ENCODE measurements around the gene FIGN. TPM values are rescaled to one million over a fixed set of nuclear protein-coding genes. Genes with fewer than 3 reads are reported as not detected.

FIGN gene
- total and polyA plus RNA-seq, 2 of the 8 experiments (the other 6 are each of a cell fraction or from before 2014, with no cell fraction given): 5.0 to 22.8 TPM

DNA sequence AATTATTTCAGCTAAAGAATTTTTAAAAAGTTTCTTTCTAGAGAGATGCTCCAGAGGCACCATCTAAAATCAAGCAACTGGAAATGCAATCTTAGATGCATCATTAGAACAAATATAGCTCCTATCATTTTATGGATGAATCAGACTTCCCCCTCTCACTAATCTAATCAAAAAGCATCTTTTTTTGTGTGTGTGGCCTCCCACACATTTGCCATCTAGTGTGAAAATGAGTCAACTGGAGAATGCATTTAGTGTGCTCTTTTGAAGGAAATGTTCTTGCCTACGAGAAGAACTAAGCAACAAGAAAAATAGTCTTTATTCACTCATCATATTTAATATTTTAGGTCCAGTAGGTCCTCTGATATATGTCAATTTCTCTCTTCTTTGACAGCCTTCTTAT lies 39.5 kb upstream of the FIGN start:
- Histone ChIP-seq H3K4me3 (ENCODE audit: extremely low read depth in 1 of 4, insufficient read depth in 2 of 4, low read depth in 3 of 4, low read length in 4 of 4) (no peak overlapping the region), H3K79me1 (ENCODE audit: low read depth, low read length) (no peaks in the 10 kb centered on the region), H3K56ac (replicated peaks; ENCODE audit: insufficient read length, low read depth, low read length) (no peak overlapping the region), H3K4ac (replicated peaks; ENCODE audit: insufficient read length, low read depth, low read length) (no peak overlapping the region), H2BK12ac (ENCODE audit: low read depth, low read length) (no peak overlapping the region), H3K4me1 (replicated peaks in 1 of 4; ENCODE audit: control insufficient read depth in 3 of 4, insufficient read depth in 4 of 4, low read length in 3 of 4) (no peaks in the 10 kb centered on the region), H3K4me2 (ENCODE audit: insufficient read depth in 1 of 2, low read depth in 2 of 2, low read length in 2 of 2) (no peak overlapping the region), H3K36me3 (ENCODE audit: control insufficient read depth in 2 of 4, insufficient read depth in 4 of 4, low read length in 3 of 4) (no peaks in the 10 kb centered on the region), H4K5ac (ENCODE audit: insufficient read length, low read depth, low read length) (no peak overlapping the region), H2BK5ac (ENCODE audit: low read depth, low read length) (no peak overlapping the region), H3K9me3 (ENCODE audit: insufficient read depth in 2 of 2, low read depth in 1 of 2, low read length in 1 of 2) (no peaks in the 10 kb centered on the region), H2BK20ac (ENCODE audit: low read length) (no peak overlapping the region), H3K27ac (ENCODE audit: low read depth, low read length) (no peak overlapping the region), H2AK5ac (ENCODE audit: low read depth, low read length) (no peak overlapping the region), H4K20me1 (replicated peaks in 1 of 2; ENCODE audit: control insufficient read depth in 1 of 2, insufficient read depth in 2 of 2, low read length in 2 of 2) (no peaks in the 10 kb centered on the region), H2BK120ac (replicated peaks; ENCODE audit: low read depth, low read length) (no peak overlapping the region), H3K9ac (replicated peaks in 1 of 4; ENCODE audit: extremely low read depth in 1 of 4, low read depth in 3 of 4, low read length in 3 of 4) (no peak overlapping the region), H4K91ac (replicated peaks; ENCODE audit: insufficient read length, low read length) (no peak overlapping the region), H3K23ac (ENCODE audit: insufficient read length) (no peak overlapping the region), H3K18ac (ENCODE audit: extremely low read depth, low read length) (no peak overlapping the region), H3K23me2 (ENCODE audit: low read depth, low read length) (no peaks in the 10 kb centered on the region), H3K79me2 (ENCODE audit: control insufficient read depth in 1 of 2, insufficient read depth in 2 of 2, low read length in 2 of 2) (no peaks in the 10 kb centered on the region), H4K8ac (ENCODE audit: extremely low read depth, insufficient read depth, low read length) (no peak overlapping the region), H2BK15ac (ENCODE audit: low read length) (no peak overlapping the region), H3K14ac (ENCODE audit: insufficient read length) (no peak overlapping the region), H2AFZ (ENCODE audit: low read length) (no peak overlapping the region), H3K27me3 (replicated peaks in 1 of 4; ENCODE audit: control insufficient read depth in 3 of 4, extremely low read depth in 1 of 4, insufficient read depth in 3 of 4, low read length in 3 of 4) (no peaks in the 10 kb centered on the region)
- TF ChIP-seq SIN3A (conservative IDR thresholded peaks at IDR 0.05 in 1 of 2, IDR thresholded peaks at IDR 0.05 in 1 of 2; ENCODE audit: low read depth in 1 of 2, low read length in 2 of 2): no peak
- no peak for TF ChIP-seq TAF7 (optimal IDR thresholded peaks at IDR 0.05; ENCODE audit: borderline replicate concordance, low read depth, low read length)
- TF ChIP-seq EP300 (IDR thresholded peaks at IDR 0.05; ENCODE audit: borderline replicate concordance in 1 of 2, low read depth in 2 of 2, low read length in 2 of 2): no peak
- TF ChIP-seq EGR1 (IDR thresholded peaks at IDR 0.05; ENCODE audit: borderline replicate concordance, low read depth, low read length): no peak
- no peak for TF ChIP-seq SP2 (IDR thresholded peaks at IDR 0.05; ENCODE audit: low read length)
- TF ChIP-seq CHD2 (IDR thresholded peaks at IDR 0.05; ENCODE audit: low read length): no peak
- TF ChIP-seq BCL11A (IDR thresholded peaks at IDR 0.05; ENCODE audit: low read depth in 2 of 2, low read length in 2 of 2): no peak
- no peak for TF ChIP-seq JUND (IDR thresholded peaks at IDR 0.05; ENCODE audit: low read length)
- no peak for TF ChIP-seq FOSL1 (IDR thresholded peaks at IDR 0.05; ENCODE audit: insufficient read depth, low read depth, low read length)
- TF ChIP-seq, protein P1, sequence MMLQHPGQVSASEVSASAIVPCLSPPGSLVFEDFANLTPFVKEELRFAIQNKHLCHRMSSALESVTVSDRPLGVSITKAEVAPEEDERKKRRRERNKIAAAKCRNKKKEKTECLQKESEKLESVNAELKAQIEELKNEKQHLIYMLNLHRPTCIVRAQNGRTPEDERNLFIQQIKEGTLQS (IDR thresholded peaks at IDR 0.05; ENCODE audit: insufficient read depth, low read depth, low read length): no peak
- TF ChIP-seq HDAC6 (IDR thresholded peaks at IDR 0.05; ENCODE audit: low read depth, low read length): no peak
- no peak for TF ChIP-seq BRCA1 (IDR thresholded peaks at IDR 0.05; ENCODE audit: low read depth, low read length)
- FAIRE-seq (no peak), DNase-seq (ENCODE audit: low read depth in 1 of 2, low spot score in 2 of 2) (no peak)
- CTCF ChIA-PET (ENCODE audit: partially characterized antibody): no interaction called here
- 95% methylated on average over 1 of the region's 1 CpG; no CpG with 5 or more reads in 1 of the 2 experiments for WGBS, 2 experiments (ENCODE audit: extremely low coverage in 1 of 2, insufficient coverage in 1 of 2, insufficient read length in 1 of 2, insufficient replicate concordance in 2 of 2, low coverage in 1 of 2, low lambda C conversion rate in 2 of 2, missing lambda C conversion rate in 1 of 2)
- POLR2A ChIA-PET (ENCODE audit: partially characterized antibody): no interaction called here

Data from H1 (cell line).